GM23248 (cell line): ENCODE results near the gene FKBP6. TPM values are rescaled to one million over a fixed set of nuclear protein-coding genes. Genes with fewer than 3 reads are reported as not detected.

ENCODE experiments used
- DNase-seq: peaks from one replicate; pipeline ENCODE4 v3.0.0-alpha.2; 2015
- H2AFZ ChIP-seq: fragments of 200-600 bp; sonication (generic); 2 replicates; pipeline ENCODE4 v1.6.1; 2016; ENCODE audit warnings: antibody characterized with exemption
- H3F3A ChIP-seq: fragments of 200-600 bp; sonication (generic); 2 replicates; pipeline ENCODE4 v1.6.1; 2016; ENCODE audit warnings: mild to moderate bottlenecking, antibody characterized with exemption, mixed run types; ENCODE audit not compliant: insufficient read depth
- H3K27ac ChIP-seq: fragments of 200-600 bp; sonication (generic); 2 replicates; pipeline ENCODE4 v1.5.1; 2016; ENCODE audit warnings: mild to moderate bottlenecking
- H3K27me3 ChIP-seq: fragments of 200-600 bp; sonication (generic); replicated peaks from 2 replicates; pipeline ENCODE4 v1.6.1; 2016; ENCODE audit warnings: mild to moderate bottlenecking; ENCODE audit not compliant: insufficient read depth
- H3K36me3 ChIP-seq: fragments of 200-600 bp; sonication (generic); 2 replicates; pipeline ENCODE4 v1.6.1; 2016; ENCODE audit warnings: low read depth, mild to moderate bottlenecking
- H3K4me1 ChIP-seq: fragments of 200-600 bp; sonication (generic); 2 replicates; pipeline ENCODE4 v1.6.1; 2016; ENCODE audit warnings: mild to moderate bottlenecking; ENCODE audit not compliant: insufficient read depth
- H3K4me2 ChIP-seq: fragments of 200-600 bp; sonication (generic); one replicate; pipeline ENCODE4 v1.6.1; 2016; ENCODE audit warnings: mild to moderate bottlenecking; ENCODE audit not compliant: unreplicated experiment
- H3K4me3 ChIP-seq: fragments of 200-600 bp; sonication (generic); 2 replicates; pipeline ENCODE4 v1.5.1; 2016; ENCODE audit warnings: mild to moderate bottlenecking
- H3K79me2 ChIP-seq: fragments of 200-600 bp; sonication (generic); 2 replicates; pipeline ENCODE4 v1.6.1; 2016; ENCODE audit warnings: mild to moderate bottlenecking; ENCODE audit not compliant: insufficient read depth
- H3K9ac ChIP-seq: fragments of 200-600 bp; sonication (generic); 2 replicates; pipeline ENCODE4 v1.6.1; 2016; ENCODE audit warnings: mild to moderate bottlenecking
- H3K9me2 ChIP-seq: fragments of 200-600 bp; sonication (generic); 2 replicates; pipeline ENCODE4 v1.6.1; 2016; ENCODE audit warnings: mixed run types, mild to moderate bottlenecking, moderate library complexity; ENCODE audit not compliant: insufficient read depth
- H3K9me3 ChIP-seq: fragments of 200-600 bp; sonication (generic); one replicate; pipeline ENCODE4 v1.6.1; 2017; ENCODE audit warnings: low read depth
- H4K20me1 ChIP-seq: fragments of 200-600 bp; sonication (generic); 2 replicates; pipeline ENCODE4 v1.6.0; 2016; ENCODE audit not compliant: insufficient read depth
- EZH2 ChIP-seq: fragments of 200-600 bp; sonication (generic); IDR thresholded peaks from 2 replicates; pipeline ENCODE4 v1.6.1; 2018; ENCODE audit warnings: antibody characterized with exemption, mild to moderate bottlenecking; ENCODE audit not compliant: insufficient read depth, poor library complexity, severe bottlenecking
- EZH2phosphoT487 ChIP-seq: fragments of 200-600 bp; sonication (generic); IDR thresholded peaks from 2 replicates; pipeline ENCODE4 v1.6.1; 2018; ENCODE audit warnings: antibody characterized with exemption, moderate library complexity, mild to moderate bottlenecking, low read depth; ENCODE audit not compliant: insufficient read depth
- WGBS, 2 experiments: methylation state at CpG; one replicate each; pipeline ENCODE4 v1.1.6; 2015 to 2017; ENCODE audit warnings: low lambda C conversion rate in 2 of 2, low coverage in 1 of 2; ENCODE audit errors: missing lambda C conversion rate in 2 of 2; 5-methylcytosine and 5-hydroxymethylcytosine counted together
- in situ Hi-C: fragments of 300-500 bp; cut with MboI; formaldehyde crosslinking; loops from 2 replicates; pipeline ENCODE4 v1.15.0; 2020
- polyA plus RNA-seq: library from polyadenylated mRNA; unstranded; fragments of >200 nt; fragmentation: Nextera tagmentation; extraction: Ambion mirVana; gene quantifications from 2 replicates; pipeline ENCODE4 v1.2.1, GENCODE V29; 2016
- total RNA-seq: library from RNA; depleted of rRNA; stranded (reverse); fragments of >200 nt; shearing (Covaris generic); gene quantifications from 2 replicates; pipeline ENCODE4 v1.2.3, GENCODE V29; 2014

FKBP6 gene
- total and polyA plus RNA-seq, 2 experiments from 2014 or later: not detected

DNA sequence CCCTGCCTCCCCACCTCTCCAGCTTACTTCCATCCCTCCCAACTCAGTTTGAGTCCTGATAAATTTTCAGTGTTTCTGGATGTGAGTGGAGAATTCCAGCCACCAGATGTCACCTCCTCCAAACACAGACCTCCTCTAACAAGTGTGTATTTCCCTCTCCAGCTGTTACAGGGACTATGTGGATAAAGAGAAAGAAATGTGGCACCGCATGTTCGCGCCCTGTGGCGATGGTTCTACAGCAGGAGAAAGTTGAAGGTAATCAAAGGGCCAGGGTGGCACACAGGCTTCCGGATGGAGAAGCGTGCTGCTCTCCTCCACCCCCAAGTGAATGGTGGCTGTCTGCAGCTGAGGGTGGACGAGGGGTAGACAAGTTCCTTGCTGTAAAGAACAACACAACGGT lies 14.7 kb downstream of the FKBP6 start:
- H3K9me3 ChIP-seq: no peaks in the 10 kb centered on the region
- H3K4me1 ChIP-seq: no peaks in the 10 kb centered on the region
- WGBS, 2 experiments: 13 to 15% methylated on average over 7 to 8 of the region's 8 CpGs
- DNase-seq: peak; percentile 64
- no peaks in the 10 kb centered on the region for H3K36me3 ChIP-seq
- in situ Hi-C loops: loop anchor here (5.0 to 10.0 kb wide), 2 partner anchors 50 to 102 kb away; no protein-coding TSS in a partner anchor
- no peaks in the 10 kb centered on the region for H4K20me1 ChIP-seq
- H3K4me2 ChIP-seq: peak overlapping the region; percentile 46
- peaks cover 35% of the 10 kb centered on the region for H3K27me3 ChIP-seq
- H3K9ac ChIP-seq: no peak overlapping the region
- no peaks in the 10 kb centered on the region for H3K79me2 ChIP-seq
- TF ChIP-seq EZH2 (no peak), EZH2phosphoT487 (no peak)
- no peak overlapping the region for H3K27ac ChIP-seq
- 0 out of 2 replicates have a peak overlapping the region, but pooled peaks have one; percentile 3 for H3K4me3 ChIP-seq
- peak overlapping the region; percentile 44 for H2AFZ ChIP-seq
- no peaks in the 10 kb centered on the region for H3F3A ChIP-seq
- no peaks in the 10 kb centered on the region for H3K9me2 ChIP-seq

DNA sequence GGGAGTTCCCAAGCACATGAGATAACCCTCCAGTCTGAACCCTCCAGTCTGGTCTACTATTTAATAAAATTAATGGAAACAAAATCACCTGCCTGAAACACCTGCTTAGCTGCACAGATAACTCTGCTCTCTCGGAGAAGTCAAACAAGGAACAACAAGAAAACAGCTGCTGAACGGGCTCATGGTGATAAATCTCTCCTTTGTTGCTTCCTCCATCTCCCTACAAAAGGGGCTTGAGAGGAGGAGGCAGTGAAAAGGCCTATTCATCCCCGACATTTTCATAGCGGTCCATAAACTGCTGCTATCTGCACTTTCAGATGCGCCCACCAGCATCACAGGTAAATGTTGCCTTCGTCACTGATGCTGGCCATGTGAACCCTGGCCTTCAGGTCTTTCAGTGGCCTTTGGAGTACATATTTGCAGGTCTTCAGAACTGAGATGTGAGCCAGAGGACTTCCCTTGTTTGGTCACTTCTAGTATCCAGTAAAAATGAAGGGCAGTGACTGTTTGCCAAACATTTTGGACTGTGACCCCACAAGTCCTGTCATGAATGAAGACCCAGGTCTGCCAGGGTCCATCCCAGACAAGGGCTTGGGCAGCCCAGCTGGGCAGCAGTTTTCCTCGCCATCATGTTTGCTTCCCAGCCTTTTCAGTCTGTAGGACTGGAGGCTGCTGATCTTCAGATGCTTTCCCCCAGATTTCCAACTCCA lies 15.9 kb downstream of the FKBP6 start:
- Histone ChIP-seq H3F3A (no peaks in the 10 kb centered on the region), H3K9ac (no peak overlapping the region), H3K9me2 (no peaks in the 10 kb centered on the region), H3K4me1 (no peaks in the 10 kb centered on the region), H3K36me3 (no peaks in the 10 kb centered on the region), H4K20me1 (no peaks in the 10 kb centered on the region), H3K4me3 (no peak overlapping the region), H3K4me2 (no peak overlapping the region), H3K9me3 (no peaks in the 10 kb centered on the region), H3K27me3 (peaks cover 35% of the 10 kb centered on the region), H2AFZ (no peak overlapping the region), H3K27ac (no peak overlapping the region), H3K79me2 (no peaks in the 10 kb centered on the region)
- no peak for DNase-seq
- in situ Hi-C loops: loop anchor here (5.0 to 10.0 kb wide), 2 partner anchors 48 to 101 kb away; no protein-coding TSS in a partner anchor
- TF ChIP-seq EZH2 (no peak), EZH2phosphoT487 (no peak)
- WGBS, 2 experiments: 81 to 82% methylated on average over 7 of the region's 7 CpGs

GRCh38 chr7:73345538-73345937 lies 17.6 kb downstream of the FKBP6 start:
- Histone ChIP-seq H4K20me1 (no peaks in the 10 kb centered on the region), H3K9ac (no peak overlapping the region), H3K4me3 (no peak overlapping the region), H3K36me3 (no peaks in the 10 kb centered on the region), H3K27ac (no peak overlapping the region), H3K27me3 (peaks cover 20% of the 10 kb centered on the region), H2AFZ (no peak overlapping the region), H3K4me2 (no peak overlapping the region), H3K9me3 (no peaks in the 10 kb centered on the region), H3F3A (no peaks in the 10 kb centered on the region), H3K79me2 (no peaks in the 10 kb centered on the region), H3K9me2 (no peaks in the 10 kb centered on the region), H3K4me1 (no peaks in the 10 kb centered on the region)
- no peak for TF ChIP-seq EZH2
- 13 to 31% methylated on average over 4 of the region's 4 CpGs for WGBS, 2 experiments
- no peak for DNase-seq
- in situ Hi-C loops: loop anchor here (10.0 kb wide), 1 partner anchor 99 kb away; no protein-coding TSS in a partner anchor

- no peaks in the 10 kb centered on the region for H3K9me2 ChIP-seq
- no peaks in the 10 kb centered on the region for H3F3A ChIP-seq
- DNase-seq: no peak
- H3K4me2 ChIP-seq: no peak overlapping the region
- no peaks in the 10 kb centered on the region for H3K4me1 ChIP-seq
- H3K4me3 ChIP-seq: no peak overlapping the region
- H3K9me3 ChIP-seq: no peaks in the 10 kb centered on the region
- H3K27ac ChIP-seq: no peak overlapping the region
- no peak overlapping the region for H2AFZ ChIP-seq
- no peaks in the 10 kb centered on the region for H3K79me2 ChIP-seq
- peaks cover 20% of the 10 kb centered on the region for H3K27me3 ChIP-seq
- no peak for TF ChIP-seq EZH2
- in situ Hi-C loops: loop anchor here (10.0 kb wide), 1 partner anchor 99 kb away; no protein-coding TSS in a partner anchor
- H3K36me3 ChIP-seq: no peaks in the 10 kb centered on the region
- H3K9ac ChIP-seq: no peak overlapping the region
- no peaks in the 10 kb centered on the region for H4K20me1 ChIP-seq
- 29 to 34% methylated on average over 8 of the region's 8 CpGs for WGBS, 2 experiments
These were observed 18.0 kb downstream of the FKBP6 start for GRCh38 chr7:73345951-73346350.
